Stimulated activated CD4-positive, alpha-beta T cell treated with anti-CD3 and anti-CD28 coated beads, Interleukin-2, amount 100 ng/mL, for 48 hours (primary cell): ENCODE results near the gene TMEM250.

Source experiments
- DNase-seq, 2 donors: peaks; one replicate each; pipeline ENCODE4 v3.0.0-alpha.2; 2020

TMEM250 gene

DNA sequence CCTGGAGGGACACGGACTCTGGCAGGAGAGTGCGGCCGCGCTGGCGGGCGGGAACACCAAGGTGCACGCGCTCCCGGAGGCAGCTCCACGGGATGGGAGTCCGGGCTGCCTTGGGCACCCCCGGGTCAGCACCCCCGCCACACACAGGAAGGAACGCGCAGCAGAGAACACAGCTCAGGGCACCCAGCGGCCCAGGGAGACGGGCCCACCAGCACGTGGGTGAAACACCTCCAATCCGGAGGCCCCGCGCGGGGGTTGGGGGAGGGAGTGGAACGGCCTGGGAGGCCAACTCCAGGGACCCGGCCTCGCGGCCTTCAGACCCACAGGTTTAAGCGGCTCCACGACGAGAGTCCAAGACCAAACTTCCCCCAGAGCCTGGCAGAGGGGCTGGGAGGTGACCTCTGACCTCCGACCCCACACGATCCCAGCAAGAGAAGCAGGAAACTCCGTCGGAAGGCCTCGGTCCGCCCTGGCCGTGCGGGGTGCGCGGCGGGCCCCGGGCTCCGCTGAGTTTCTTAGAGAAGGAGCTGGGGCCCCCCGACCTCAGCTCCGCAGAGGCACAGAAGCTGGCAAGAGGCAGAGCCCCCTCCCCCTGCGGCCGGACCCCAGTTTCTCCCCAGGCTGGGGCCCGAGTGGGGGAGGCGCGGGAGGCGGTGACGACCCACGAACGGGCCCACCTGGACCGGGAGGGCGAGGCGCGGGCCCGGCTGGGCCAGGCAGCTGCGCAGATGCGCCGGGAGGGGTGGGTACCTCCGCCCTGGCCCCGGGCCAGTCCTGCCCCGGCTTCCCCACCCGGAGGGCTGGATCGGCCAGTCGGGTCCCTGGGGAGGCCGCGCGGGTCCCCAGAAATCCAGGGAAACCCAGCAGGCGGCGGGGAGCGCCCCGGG is 24.4 kb downstream of the TMEM250 start:
- peak in 1 of 2 donors; percentile 47 for DNase-seq

DNA sequence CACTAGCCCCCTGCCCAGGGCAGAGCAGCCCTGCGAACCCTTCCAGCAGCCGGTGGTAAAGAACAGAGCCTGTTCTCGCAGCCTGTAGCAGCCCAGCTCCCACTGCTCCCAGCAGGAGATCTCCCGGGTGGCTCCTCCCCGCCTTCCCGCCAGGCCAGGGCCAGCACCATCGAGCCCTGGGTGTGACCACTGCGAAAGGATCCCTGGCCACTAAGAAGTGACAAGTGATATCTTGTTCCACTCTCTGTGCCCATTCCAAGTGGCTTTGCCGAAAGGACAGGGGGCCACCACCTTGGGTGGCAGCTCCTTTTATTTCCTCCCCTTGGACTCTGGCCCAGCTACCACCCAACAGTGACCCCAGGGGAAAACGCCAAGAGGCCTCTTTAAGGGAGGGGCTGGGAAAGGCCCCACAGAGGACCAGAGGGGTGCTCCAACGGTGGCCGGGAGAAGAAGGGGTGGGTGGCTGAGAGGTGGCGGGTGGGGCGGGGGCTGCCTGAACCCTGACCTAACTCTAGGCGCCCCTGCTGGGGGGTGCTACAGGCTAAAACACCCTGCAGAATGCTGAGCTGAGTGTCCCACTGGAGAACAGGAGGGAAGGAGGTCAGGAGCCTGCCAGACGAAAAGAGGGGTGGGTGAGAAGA is 25.2 kb downstream of the TMEM250 start:
- no peak for DNase-seq

DNA sequence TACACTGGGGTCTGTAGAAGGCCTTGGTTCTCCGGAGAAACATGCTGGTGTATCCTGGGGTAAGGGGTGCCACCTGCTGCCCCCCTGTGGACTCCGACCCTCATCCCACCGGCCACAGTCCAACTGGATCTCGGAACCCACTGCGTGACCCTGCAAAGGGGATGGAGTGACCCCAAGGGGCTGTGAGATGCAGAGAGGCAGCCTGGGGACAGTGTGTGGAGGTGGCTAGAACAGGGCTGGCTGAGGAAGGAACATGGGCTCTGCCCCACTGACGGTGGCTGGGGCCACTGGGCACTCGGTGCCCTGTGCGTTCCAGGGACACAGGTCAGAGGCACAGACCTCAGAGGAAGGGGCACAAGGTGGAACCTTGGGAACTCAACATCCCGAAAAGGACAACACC is 25.9 kb downstream of the TMEM250 start:
- no peak for DNase-seq

DNA sequence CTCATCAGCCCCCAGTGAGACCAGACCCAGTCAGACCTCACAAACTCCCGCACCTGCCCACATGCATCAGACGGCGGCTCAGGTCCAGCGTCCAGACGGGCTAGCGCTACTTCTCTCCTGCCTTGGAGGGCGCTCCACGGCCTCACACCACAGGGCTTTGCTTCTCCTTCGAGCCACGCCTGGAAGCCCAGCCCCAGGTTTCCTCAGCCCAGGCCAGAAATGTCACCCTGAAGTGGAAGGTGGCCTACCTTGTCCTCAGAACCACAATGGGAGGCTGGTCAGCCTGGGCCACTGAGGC is 26.4 kb downstream of the TMEM250 start:
- DNase-seq = no peak

DNA sequence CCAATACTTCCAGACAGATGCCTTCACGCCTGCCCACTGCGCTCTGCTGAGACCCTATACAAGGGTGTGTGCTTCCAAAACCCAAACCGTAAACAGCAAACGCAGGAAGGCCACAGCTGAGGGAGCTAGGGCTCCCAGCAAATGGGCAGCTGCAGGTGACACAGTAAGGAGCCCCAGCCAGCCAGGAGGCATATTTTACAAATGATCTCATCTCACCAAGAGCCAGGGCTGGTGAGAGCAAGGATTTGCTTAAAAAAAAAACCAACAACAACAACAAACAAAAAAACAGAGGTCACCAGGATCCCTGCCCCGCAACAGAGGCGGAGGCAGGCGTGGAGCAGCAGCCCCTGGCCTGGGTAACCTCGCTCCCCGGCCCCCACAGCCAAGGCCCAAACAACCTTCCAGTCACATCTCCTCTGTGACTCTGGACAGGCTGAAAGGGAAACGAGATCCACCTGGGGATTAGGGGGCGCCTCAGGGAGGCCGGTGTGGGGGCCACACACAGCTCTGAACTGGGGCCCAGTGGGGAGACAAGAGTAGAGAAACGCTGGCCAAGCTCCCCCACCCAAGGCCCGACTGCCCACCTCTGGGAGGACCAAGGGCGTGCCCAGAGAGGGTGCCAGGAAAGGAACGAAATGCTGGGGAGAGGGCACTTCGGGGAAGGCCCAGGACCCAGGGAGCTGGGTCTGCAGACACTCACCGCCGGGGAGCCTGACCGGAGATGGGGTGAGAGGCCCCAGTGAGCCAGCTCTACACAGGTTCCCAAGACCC is 26.9 kb downstream of the TMEM250 start:
- DNase-seq = no peak

DNA sequence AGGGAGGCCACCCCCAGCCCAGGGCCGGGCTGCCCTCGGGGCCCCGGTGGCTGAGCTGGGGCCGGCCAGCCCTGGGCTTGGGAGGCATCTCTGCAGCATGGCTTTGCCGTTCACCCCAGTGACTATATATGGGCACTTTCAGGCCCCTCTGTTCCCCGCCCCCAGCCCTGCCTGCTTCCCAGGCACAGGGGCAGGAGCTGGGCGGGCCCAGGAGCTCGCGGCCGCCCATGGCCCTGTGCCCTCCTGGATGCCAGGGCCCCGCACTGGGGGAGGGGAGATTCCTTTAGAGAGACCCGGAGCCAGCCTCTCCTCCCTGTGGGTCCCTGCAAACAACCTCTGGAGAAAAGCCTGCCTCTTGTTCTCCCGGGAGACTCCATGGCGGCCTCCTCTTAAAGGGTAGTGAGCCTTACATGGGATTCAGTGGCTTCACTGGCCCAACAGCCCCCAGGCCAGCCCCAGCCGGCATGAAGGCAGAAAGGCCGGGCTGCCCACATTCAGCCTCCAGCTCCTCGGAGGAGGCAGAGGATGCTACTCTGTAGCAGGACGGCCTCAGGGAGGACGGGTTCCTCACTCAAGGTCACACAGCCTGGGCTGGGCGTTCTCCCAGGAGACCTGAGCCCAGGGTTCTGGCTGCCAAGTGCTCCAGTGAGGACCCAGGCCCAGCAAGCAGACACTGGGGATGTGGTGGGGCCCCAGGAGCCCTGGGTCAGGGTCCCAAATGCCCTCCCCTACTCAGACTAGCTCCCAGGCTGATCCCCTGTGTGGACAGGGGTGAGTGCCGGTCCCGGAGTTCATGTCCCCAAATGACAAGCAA is 27.7 kb downstream of the TMEM250 start:
- no peak for DNase-seq

GRCh38 chr9:136090056-136090735 is 28.5 kb downstream of the TMEM250 start:
- DNase-seq = no peak

GRCh38 chr9:136089697-136090045 is 29.0 kb downstream of the TMEM250 start:
- no peak for DNase-seq

DNA sequence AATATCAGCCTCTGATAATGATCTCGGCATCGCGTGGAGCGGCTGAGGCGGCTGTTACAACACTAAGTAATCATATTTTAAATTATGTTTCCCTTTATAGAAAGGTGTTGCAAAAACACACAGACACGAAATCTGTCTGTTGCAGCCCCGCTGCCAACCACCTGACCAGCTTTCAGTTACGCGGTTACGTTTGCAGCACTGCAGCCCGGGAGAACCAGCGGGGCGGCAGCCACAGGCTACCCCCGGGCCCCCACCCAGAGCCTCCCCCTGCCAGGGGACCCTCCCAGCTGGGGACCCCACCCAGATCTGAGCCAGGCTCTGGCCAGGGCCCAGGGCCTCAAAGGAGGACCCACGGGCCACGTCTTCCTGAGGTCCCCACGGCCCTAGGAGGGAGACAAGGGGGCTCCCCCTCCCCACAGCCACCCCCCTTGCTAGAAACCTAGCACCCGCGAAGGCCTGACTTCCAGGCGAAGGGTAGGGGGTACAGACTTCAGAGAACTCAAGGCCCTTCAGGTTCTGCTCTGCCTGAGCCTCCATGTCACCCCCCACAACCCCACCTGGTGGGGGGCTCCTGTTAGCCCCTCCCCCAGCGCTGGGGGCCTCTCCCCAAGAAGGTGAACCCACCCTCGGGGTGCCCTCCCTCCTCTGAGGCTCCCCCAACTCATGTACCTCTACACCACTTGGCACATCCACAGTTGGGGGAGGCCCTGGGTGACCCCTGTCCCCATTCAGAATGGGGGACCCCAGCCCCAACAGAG is 29.6 kb downstream of the TMEM250 start:
- DNase-seq = no peak

- DNase-seq = no peak
Measured at GRCh38 chr9:136088481-136088938, 30.2 kb downstream of the TMEM250 start.

- DNase-seq = no peak
Measured at GRCh38 chr9:136087741-136088480, 30.8 kb downstream of the TMEM250 start.

DNA sequence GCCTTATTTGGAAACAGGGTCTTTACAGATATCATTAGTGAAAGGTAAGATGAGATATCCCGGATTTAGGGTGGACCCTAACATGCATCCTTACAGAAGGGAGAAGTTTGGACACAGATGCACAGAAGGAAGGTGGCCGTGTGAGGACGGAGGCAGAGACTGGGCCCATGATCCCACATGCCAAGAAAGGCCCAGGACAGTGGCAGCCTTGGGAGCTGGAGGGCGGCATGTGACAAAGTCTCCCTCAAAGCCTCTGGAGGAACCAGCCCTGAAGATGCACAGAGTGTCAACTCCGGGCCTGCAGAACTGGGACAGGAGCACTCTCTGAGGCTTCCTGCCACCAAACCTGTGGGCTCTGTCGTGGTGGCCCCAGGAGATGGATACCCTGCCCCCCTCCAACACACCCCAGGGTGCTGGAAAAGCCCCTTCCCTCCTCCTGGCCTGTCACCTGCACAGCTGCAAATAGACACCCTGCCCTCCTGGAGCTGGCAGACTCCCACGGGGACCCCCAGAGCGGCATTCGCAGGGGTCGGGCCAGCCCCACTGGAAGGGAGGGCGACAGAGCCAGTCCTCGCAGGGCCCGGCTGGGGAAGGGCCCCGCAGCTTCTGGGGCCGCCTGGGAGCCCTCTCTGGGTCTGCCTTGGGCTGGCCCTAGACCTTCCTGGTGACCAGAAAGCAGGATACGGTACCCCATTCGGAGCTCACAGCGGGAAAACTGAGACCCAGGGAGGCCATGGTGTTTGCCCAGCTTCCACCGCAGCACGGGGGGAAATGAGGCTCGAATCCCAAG is 31.5 kb downstream of the TMEM250 start:
- no peak for DNase-seq

DNA sequence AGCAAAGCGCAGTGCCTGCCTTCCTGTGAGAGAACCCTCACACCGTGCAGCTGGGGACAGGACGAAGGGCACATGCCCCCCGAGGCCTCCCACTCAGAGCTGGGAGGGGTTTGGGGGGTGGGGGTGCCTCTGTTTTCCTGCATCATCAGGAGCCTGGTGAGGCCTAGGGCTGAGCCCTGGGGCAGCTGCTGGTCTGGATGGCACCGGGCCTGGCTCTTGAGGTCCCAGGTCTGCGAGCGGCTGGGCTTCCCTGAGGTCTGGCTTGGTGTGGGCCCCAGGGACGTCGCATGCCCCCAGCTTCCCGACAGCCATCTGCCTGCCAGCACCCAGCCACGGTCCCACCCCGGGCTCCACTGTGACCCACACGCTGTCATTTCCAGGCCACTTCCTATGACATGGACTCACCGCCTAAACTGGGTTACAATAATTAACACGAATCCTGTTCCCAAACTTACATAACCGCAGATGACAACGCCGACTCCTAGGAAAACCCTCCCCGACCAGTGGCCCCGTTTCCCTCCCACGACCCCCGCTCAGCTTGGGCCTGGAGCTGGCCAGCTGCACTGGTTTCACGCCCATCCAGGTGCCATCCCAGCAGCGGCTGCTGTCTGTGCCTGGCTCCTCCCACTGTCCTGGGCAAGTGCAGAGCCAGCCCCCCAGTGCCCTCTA is 32.3 kb downstream of the TMEM250 start:
- no peak for DNase-seq

DNA sequence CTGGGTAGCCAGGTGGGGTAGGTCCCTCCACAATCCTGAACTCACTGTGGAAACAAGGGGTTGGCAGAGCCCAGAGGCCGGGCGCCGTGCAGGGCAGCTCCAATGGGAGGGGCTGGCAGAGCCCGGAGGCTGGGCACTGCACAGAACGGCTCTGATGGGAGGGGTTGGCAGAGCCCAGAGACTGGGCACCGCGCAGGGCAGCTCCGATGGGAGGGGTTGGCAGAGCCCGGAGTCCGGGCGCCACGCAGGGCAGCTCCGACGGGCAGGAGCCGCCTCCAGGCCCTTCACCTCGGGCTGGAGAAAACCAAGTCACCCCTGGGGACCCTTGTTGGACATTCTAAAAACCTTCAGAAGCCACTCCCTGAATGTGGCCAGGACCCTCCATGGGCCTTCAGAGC is 32.9 kb downstream of the TMEM250 start:
- DNase-seq = no peak

DNA sequence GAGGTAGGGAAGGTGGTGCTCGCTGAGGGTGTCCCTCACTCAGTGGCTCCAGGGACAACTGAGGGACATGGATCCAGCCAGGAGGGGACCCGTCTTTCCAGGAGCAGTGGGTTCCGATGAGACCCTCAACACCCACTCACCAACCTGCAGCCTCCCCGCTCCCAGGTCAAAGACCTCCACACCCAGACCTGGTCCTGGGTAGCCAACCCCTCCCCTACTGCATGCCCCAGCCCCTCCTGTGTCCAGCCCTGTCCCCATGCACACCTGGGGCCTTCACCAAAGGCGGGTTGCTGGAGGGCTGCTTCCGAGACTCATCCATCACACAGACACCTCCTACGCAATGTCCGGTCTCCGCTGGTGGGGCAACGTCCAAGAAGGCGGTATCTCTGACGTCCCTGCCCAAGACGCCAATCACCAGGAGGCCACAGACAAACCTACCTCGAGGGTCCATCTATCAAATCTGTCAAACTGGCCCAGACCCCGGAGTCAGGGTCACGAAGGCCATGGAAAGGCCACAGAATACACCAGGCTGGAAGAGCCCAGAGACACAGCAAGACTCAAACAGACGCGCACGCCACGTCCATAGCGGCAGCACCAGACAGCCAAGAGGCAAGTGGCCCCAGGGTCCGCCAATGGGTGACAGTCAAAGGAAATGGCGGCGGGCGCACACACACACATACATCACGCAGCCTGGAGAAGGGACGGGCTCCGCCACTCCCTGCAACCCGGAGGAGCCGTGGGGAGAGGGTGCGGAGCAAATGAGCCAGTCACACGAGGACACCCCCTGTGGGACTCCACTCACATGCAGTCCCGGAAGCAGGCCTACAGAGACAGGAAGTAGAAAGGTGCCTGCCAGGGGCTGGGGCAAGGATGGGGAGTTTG is 34.4 kb downstream of the TMEM250 start:
- no peak for DNase-seq

DNA sequence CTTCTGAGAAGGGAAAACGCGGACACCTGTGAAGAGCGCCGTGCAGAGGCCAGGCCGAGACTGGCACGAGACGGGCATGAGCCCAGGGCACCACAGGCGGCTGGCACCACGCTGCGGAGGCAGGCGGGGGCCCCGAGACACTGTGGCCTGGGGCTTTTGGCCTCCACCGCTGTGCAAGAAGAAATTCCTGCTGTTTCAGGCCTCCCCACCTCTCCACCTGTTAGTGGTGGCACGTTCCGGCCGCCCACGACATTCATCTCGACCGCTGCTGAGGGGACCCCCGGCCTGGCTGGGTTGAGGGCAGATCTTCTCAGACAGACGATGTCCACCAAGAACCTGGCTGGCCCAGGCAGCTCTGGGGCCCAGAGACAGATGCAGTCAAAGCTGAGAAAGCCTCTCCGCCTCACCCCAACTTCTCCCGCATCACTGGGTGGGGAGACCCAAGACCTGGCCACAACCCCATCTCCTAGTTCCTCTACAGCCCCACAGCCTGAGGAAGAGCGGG is 35.1 kb downstream of the TMEM250 start:
- no peak for DNase-seq

DNA sequence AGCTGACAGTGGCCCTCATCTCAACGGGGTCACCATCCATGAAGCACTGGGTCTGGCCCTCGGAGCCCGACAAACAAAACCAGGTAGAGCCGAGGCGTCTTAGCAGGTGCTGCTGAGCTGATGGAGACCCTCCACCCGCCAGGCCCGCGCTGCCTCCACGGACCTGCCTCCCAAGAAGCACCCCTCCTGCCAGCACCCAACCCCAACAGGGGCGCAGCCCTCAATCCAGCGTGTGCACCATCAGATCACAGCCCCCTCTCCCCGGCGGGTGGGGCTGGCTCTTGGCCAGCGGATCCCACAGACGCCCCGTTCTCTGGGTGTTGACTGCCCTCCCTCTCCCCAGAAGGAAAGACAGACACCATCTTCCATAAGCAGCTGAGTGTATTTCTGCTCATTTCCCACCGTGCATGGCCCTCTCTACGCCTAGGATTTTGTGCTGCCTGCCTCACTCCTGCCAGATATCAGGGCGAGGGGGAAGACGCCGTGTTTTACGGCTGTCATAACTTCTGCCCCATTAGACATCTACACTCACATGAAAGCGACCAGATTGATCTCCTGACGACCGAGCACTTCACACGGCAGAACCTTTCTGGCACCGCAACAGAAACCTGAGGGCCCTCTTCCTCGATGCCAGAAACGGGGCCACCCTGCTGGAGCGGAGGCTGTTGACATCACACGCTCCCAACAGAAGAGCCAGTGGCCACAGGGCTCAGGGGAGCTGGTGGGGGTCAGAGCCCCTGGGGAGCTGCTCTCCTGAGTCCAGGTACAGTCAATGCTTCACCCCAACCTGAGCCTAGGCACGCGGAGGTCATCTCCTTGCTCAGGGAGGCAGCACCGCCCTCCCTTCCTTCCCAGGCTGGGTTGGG is 35.9 kb downstream of the TMEM250 start:
- no peak for DNase-seq
